Measurements from ENCODE around the gene FSTL4. TPM values are rescaled to one million over a fixed set of nuclear protein-coding genes. Genes with fewer than 3 reads are reported as not detected.

The FSTL4 gene
- total and polyA plus RNA-seq, 2 donors (not counting 1 experiment from before 2014, with no cell fraction given), result 0.31 to 6.7 TPM

DNA sequence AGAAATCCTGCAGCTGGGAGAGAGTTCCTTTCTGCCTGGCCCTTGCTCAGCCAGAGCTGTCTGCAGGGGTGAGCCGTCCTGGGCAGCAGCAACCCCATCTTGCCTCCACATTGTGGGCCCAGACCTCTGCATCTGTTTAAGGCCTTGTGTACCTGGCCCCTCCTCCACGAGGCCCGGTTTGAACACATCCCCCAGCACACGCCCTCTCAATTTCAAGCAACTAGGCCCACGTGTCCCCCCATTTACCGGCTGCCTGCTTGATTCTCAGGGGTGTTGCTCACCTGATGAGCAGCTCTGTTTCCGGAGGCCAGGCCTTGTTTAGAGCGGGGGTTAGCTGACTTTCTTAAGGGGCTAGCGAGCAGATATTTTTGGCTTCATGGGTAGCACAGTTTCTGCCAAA, 378.7 kb downstream of the FSTL4 start:
- intact Hi-C loops (cut with micrococcal nuclease), result no loop called here
- no peak for DNase-seq
- ATAC-seq (ENCODE audit: low read depth), result no peak
- H4K20me1 ChIP-seq (ENCODE audit: control insufficient read depth, insufficient read depth, low read length, poor library complexity, severe bottlenecking), result no peaks in the 10 kb centered on the region
- no peak overlapping the region for H3K4me2 ChIP-seq (replicated peaks; ENCODE audit: low read depth, low read length, poor library complexity, severe bottlenecking)
- Mint-ChIP-seq H3K9me3 (ENCODE audit: insufficient read depth) (no peaks in the 10 kb centered on the region), H3K4me3 (no peak overlapping the region), H3K4me1 (peaks cover 2% of the 10 kb centered on the region), H3K27me3 (peaks cover 11% of the 10 kb centered on the region), H3K27ac (no peak overlapping the region)
- no peaks in the 10 kb centered on the region for H3K27me3 ChIP-seq (replicated peaks in 1 of 4; ENCODE audit: control extremely low read depth in 1 of 4, control insufficient read depth in 3 of 4, insufficient read depth in 4 of 4, low read length in 3 of 4)
- H3K9ac ChIP-seq (ENCODE audit: low read length), result no peak overlapping the region
- H2AFZ ChIP-seq (ENCODE audit: insufficient read depth, low read depth, low read length, poor library complexity, severe bottlenecking), result no peak overlapping the region
- TF ChIP-seq, protein P1, sequence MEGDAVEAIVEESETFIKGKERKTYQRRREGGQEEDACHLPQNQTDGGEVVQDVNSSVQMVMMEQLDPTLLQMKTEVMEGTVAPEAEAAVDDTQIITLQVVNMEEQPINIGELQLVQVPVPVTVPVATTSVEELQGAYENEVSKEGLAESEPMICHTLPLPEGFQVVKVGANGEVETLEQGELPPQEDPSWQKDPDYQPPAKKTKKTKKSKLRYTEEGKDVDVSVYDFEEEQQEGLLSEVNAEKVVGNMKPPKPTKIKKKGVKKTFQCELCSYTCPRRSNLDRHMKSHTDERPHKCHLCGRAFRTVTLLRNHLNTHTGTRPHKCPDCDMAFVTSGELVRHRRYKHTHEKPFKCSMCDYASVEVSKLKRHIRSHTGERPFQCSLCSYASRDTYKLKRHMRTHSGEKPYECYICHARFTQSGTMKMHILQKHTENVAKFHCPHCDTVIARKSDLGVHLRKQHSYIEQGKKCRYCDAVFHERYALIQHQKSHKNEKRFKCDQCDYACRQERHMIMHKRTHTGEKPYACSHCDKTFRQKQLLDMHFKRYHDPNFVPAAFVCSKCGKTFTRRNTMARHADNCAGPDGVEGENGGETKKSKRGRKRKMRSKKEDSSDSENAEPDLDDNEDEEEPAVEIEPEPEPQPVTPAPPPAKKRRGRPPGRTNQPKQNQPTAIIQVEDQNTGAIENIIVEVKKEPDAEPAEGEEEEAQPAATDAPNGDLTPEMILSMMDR (IDR thresholded peaks at IDR 0.05), result no peak
- no peak for TF ChIP-seq EZH2 (IDR thresholded peaks at IDR 0.05; ENCODE audit: borderline replicate concordance, insufficient read depth, low read depth, low read length, poor library complexity, severe bottlenecking)
- no peak overlapping the region for H3K27ac ChIP-seq (ENCODE audit: low read length in 2 of 2)
- H3K36me3 ChIP-seq (replicated peaks in 1 of 2; ENCODE audit: control extremely low read depth in 1 of 2, control insufficient read depth in 1 of 2, extremely low read depth in 1 of 2, insufficient read depth in 2 of 2, low read length in 1 of 2), result no peaks in the 10 kb centered on the region
- H3K79me2 ChIP-seq (ENCODE audit: control insufficient read depth, insufficient read depth, low read length), result no peaks in the 10 kb centered on the region
- POLR2A ChIA-PET, result no interaction called here
- WGBS (ENCODE audit: insufficient coverage), result 96% methylated on average over 8 of the region's 9 CpGs
- no peak overlapping the region for H3K4me3 ChIP-seq (ENCODE audit: control extremely low read depth in 1 of 5, extremely low read depth in 1 of 5, insufficient read depth in 1 of 5, low read depth in 2 of 5, low read length in 4 of 5)
- H3K9me3 ChIP-seq (ENCODE audit: control extremely low read depth in 1 of 3, control insufficient read depth in 2 of 3, insufficient read depth in 1 of 3, low read length in 2 of 3), result no peaks in the 10 kb centered on the region
- CTCF ChIA-PET, result no interaction called here
- H3K4me1 ChIP-seq (ENCODE audit: control insufficient read depth in 2 of 2, insufficient read depth in 2 of 2, low read length in 2 of 2), result no peaks in the 10 kb centered on the region

DNA sequence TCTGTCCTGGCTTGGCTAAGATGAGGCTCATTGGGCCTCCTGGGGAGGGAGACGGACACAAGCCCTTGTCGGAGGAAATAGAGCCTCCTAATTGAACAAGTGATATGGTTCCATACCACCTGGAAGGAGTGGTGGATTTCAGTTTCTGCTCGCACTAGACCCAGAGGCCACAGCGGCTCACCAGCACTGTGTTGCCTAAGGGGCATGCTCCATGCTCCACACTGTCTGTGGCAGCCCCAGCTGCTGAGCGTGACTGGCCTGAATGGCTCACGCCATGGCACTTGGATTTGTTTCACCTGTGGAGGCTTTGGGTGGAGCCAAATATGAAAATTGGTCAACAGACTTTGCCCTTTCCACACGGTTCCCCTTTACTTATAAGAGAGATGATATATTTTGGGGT, 379.4 kb downstream of the FSTL4 start:
- H3K27ac ChIP-seq (ENCODE audit: low read length in 2 of 2), result no peak overlapping the region
- no peaks in the 10 kb centered on the region for H3K36me3 ChIP-seq (replicated peaks in 1 of 2; ENCODE audit: control extremely low read depth in 1 of 2, control insufficient read depth in 1 of 2, extremely low read depth in 1 of 2, insufficient read depth in 2 of 2, low read length in 1 of 2)
- intact Hi-C loops (cut with micrococcal nuclease), result no loop called here
- H3K27ac Mint-ChIP-seq, result no peak overlapping the region
- ChIA-PET CTCF (no interaction called here), POLR2A (no interaction called here)
- H3K9me3 Mint-ChIP-seq (ENCODE audit: insufficient read depth), result no peaks in the 10 kb centered on the region
- no peaks in the 10 kb centered on the region for H3K9me3 ChIP-seq (ENCODE audit: control extremely low read depth in 1 of 3, control insufficient read depth in 2 of 3, insufficient read depth in 1 of 3, low read length in 2 of 3)
- no peak overlapping the region for H3K4me3 ChIP-seq (ENCODE audit: control extremely low read depth in 1 of 5, extremely low read depth in 1 of 5, insufficient read depth in 1 of 5, low read depth in 2 of 5, low read length in 4 of 5)
- H3K4me2 ChIP-seq (replicated peaks; ENCODE audit: low read depth, low read length, poor library complexity, severe bottlenecking), result no peak overlapping the region
- no peak overlapping the region for H3K4me3 Mint-ChIP-seq
- no peaks in the 10 kb centered on the region for H4K20me1 ChIP-seq (ENCODE audit: control insufficient read depth, insufficient read depth, low read length, poor library complexity, severe bottlenecking)
- no peaks in the 10 kb centered on the region for H3K79me2 ChIP-seq (ENCODE audit: control insufficient read depth, insufficient read depth, low read length)
- peaks cover 16% of the 10 kb centered on the region for H3K27me3 Mint-ChIP-seq
- H2AFZ ChIP-seq (ENCODE audit: insufficient read depth, low read depth, low read length, poor library complexity, severe bottlenecking), result no peak overlapping the region
- peaks cover 2% of the 10 kb centered on the region for H3K4me1 Mint-ChIP-seq
- H3K27me3 ChIP-seq (replicated peaks in 1 of 4; ENCODE audit: control extremely low read depth in 1 of 4, control insufficient read depth in 3 of 4, insufficient read depth in 4 of 4, low read length in 3 of 4), result no peaks in the 10 kb centered on the region
- H3K9ac ChIP-seq (ENCODE audit: low read length), result no peak overlapping the region
- ATAC-seq (ENCODE audit: low read depth) (no peak), DNase-seq (no peak)
- 100% methylated on average over 6 of the region's 7 CpGs for WGBS (ENCODE audit: insufficient coverage)
- no peaks in the 10 kb centered on the region for H3K4me1 ChIP-seq (ENCODE audit: control insufficient read depth in 2 of 2, insufficient read depth in 2 of 2, low read length in 2 of 2)
- TF ChIP-seq, protein P1 (IDR thresholded peaks at IDR 0.05), result no peak
- no peak for TF ChIP-seq EZH2 (IDR thresholded peaks at IDR 0.05; ENCODE audit: borderline replicate concordance, insufficient read depth, low read depth, low read length, poor library complexity, severe bottlenecking)

All from B cell (primary cell).